GM15510 (cell line): Measurements from ENCODE around the gene SH3D21.

Source experiments
- POLR2A ChIP-seq: IDR thresholded peaks from 3 replicates; pipeline ENCODE4 v1.6.1; 2011; ENCODE audit warnings: borderline replicate concordance; ENCODE audit not compliant: insufficient read length; ENCODE audit errors: extremely low read depth

Gene SH3D21

DNA sequence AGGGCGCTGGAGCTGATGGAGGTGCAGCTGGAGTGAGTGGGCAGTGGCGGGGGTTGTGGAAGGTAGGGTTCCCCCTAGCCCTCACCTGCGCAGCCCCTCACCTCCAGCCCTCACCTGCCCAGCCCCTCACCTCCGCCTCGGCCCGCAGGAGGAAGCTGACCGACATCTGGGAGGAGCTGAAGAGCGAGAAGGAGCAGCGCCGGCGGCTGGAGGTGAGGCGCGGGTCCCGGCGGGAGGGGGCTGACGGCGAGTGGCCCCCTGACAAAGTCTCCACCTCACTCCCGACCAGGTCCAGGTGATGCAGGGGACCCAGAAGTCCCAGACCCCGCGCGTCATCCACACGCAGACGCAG lies 14.6 kb downstream of the SH3D21 start:
- no peak for TF ChIP-seq POLR2A

DNA sequence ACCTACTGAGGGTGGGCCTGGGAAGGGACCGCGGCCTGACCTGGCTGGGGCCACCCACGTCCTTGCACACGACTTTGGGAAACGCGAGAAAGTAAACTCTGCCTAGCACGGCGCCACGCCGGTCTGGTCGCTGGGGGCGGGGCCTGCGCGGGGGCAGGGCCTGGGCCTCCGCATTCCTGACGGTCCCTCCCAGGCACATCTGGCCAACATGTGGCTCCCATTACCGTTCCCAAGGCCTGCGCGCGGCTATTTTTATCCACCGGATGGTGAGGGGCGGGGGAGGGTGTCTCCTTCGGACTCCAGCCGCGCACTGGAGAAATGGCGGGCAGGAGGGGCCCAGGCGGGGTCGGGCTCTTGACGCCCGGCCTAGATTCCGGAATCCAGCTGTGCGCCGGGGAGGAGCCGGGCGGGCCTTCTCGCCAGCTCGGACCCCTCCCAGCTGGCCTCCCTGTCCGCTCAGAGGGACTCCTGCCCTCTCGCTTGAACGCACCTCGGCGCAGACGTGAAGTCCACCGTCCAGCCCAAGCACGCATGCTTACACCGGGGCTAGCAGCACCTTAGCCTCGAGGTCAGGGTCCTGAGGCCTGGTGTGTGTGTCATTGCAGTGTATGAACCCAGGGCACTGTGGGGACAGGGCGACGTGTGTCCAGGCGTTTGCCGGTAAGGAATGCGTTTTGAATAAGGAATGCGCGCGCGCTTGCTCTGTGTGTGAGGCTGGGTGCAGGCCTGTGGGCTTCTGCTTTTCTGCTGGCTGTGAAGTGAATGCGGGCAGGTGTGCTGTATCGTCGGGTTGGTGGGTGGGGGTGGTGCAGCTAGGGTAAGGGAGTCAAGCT lies 15.2 kb downstream of the SH3D21 start:
- TF ChIP-seq POLR2A = peak; percentile 36

DNA sequence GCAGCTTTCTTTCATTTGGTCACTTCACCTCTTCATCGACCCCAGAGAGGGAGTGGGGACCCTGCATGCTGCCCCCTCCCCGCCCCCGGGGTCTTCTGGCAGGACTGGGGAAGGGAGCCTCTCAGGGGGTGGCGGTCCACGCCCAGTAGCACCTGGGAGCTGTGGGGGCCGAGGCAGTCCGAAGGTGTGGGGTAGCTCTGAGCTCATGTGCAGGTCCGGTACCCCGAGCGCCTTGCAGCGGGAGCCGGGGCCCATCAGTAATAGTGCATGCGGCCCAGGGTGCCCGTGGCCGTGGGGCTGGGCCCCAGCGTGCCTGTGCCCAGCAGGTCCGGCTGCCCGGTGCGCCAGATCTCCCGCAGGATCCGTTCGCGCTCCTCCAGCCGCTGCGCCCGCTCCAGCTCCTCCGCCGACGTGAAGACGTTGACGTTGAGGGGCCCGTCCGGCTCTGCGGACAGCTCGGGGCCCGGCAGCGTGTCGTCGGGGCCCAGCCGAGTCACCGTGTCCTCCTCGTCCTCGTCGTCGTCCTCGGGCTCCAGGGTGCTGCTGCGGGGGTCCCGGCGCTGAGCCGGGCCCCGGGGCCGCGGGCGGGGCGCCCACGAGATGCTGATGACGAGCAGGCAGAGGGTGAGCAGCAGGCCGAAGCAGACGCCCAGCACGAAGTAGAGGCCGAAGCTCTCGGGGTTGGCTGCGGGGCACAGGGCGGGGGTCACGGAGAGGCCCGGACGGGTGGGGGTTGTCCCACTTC lies 16.0 kb downstream of the SH3D21 start:
- no peak for TF ChIP-seq POLR2A

DNA sequence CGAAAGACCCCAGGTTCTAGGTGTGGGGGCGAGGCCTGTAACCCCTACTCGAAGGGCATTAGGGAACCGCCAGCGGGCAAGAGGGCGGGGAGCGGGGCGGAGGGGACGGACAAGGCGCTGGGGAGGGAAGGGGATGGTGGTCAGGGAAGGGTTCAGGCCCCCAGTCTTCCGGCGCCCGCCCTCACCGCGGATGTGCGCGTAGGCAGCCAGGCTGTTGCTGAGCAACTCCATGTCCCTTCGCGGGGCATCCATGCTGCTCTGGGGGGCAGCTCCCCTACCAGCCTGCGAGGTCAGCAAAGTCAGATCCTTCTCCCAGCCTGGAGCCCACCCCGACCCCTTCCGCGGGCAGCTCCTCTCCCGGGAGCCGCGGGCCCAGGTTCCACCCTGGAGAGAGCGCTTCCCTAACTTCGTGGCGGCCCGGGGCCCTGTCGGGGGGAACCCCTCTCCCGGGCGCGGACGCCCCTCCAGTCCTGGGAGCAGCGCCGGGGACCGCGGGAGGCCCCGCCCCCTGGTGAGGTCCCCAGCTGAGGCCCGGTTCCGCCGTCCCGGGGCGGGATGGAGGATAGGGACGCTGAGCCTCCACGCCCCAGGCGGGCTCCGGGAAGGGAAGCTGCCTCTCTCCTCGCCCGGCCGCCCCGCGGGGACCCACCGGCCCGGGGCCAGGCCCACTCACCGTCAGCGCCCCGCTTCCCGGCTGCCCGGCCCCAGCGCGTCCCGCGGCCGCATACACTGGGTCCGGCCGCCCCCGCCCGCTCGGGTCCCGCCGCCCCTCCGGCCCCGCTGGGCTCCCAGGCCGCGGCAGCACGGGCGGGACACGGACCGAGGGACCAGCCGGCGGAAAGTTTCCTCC lies 16.8 kb downstream of the SH3D21 start:
- TF ChIP-seq POLR2A = peak; percentile 10

DNA sequence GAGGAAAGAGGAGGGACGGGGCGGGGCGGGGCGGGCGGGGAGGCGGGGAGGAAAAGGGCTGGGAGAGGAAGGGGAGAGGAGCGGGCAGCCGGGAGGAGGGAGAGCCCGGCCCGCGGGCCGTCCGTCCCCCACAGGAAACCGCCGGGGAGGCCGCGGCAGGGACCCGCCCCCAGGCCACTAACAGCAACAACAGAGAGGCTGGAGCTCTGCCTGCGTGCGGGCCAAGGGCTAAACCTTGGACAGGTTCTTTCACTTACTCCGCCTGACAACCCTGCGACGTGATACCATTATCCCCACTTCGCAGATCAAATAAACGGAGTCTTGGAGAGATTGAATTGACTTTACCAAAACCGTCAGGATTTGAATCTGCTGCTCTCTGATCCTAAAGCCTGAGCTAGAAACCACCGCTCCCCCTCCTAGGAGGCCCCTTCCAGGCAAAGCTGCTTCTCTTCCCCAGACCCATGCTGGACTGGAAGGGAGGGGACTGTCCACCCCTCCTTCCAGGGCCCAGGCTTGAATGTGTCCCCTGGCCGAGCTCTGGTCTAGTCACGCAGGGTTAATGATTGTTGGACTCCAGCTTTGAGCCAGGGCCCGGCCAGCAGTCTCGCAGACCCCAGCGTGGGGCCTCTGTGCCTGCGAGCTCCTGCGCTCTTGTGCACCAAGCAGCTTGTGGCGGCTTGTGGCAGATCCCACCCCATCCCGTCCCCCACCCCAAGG lies 17.6 kb downstream of the SH3D21 start, which contains the start of gene EVA1B:
Gene EVA1B, minus strand, starts transcription at position 10 of the 717 bp plus-strand sequence. CDS start 608 bp downstream, outside the sequence.
- TF ChIP-seq POLR2A = peak; percentile 8

DNA sequence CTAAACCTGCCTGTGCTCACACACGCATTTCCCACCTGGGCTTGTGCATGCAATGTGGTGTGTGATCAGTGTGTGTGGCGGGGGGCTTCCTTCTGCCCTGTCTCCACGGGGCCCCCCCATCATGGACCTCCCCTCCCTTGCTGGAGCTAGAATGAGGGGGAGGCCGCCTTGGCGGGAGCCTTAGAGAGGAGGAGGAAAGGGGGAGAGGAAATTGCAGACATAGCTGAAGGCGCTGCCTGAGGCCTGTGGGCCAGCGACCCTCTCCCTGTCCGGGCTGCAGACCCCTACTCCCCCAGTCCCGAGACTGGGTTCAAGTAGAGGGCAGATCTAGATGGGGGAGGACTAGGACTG lies 18.2 kb downstream of the SH3D21 start:
- no peak for TF ChIP-seq POLR2A

DNA sequence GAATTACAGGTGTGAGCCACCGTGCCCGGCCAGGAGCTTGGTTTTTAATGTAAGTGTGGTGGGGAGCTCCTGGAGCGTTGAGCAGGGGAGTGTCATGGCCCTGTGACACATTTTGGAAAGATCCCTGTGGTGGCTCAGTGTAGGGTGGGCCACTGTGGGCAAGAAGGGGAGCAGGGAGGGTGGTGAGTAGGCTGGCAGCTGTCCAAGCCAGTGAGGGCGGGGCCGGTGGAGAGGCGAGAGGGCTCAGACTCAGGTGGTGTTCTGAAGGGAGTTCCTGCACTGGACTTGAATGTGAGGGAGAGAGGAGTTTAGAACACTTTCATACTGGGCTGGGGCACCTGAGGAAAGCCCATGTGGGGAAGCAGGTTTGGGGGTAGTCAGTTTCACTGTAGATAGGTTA lies 20.3 kb downstream of the SH3D21 start:
- no peak for TF ChIP-seq POLR2A

DNA sequence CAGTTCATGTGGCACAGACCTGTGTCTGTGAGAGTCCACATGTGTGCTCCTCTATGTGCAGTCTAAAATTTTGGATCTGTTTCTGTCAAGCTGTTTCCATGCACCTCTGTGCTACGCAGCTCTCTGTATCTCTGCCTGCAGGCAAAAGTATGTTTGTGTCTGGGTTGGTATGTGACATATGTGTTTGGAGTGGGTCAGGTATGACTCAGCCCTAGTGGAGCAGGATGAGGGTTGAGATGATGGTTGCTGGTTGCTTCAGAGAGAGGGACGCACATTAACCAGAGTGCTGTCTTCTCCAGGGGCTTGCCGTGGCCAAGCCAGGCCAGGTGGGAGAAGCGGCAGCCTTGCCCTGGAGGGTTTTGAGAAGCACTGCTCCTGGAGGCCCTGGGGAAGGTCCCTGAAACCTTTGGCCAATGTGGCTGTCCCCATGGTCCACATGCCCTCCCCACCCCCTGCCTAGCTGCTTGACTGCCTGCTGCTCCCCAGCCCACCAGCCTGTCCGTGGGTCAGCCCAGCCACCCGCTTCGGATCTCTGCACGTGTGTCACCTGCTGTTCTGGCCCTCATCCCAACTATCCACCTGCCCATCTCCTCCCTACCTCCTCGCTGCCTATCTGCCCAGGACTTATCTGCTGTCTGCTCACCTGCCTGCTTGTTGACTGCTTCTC lies 21.4 kb downstream of the SH3D21 start:
- no peak for TF ChIP-seq POLR2A

DNA sequence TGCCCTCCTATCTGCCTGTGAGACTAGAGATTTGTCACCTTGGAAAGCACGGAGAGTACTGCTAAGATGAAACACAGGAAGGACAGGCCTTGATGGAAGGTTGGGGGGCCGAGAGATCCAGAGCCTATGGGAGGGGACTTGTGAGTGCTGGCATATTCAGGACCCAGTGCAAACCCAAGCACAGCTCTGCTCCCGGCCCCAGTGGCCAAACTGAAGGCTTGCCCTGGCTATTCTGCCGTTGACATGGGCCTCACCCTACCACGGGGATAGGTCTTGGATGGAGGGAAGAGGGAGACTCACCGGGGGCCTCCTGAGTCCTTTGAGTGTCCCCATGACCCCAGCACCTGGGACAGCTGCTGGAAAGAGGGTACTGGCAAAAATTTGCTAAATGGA lies 21.9 kb downstream of the SH3D21 start:
- no peak for TF ChIP-seq POLR2A

DNA sequence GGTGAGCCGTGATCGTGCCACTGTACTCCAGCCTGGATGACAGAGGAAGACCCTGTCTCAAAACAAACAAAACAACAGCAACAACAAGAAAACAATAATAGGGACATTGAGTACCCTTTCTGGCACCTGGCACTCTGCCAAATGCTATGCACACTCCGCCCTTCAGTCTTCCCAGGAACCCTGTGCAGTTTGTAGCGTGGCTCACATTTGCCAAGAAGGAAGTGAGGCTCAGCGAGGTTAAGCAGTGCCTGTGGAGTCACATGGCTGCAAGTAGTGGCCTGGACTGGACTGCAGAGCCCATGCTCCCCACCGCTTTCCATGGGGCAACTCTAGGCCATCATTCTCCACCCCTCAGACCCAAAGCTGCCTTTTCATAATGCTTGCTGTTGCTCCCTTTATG lies 22.5 kb downstream of the SH3D21 start:
- no peak for TF ChIP-seq POLR2A

DNA sequence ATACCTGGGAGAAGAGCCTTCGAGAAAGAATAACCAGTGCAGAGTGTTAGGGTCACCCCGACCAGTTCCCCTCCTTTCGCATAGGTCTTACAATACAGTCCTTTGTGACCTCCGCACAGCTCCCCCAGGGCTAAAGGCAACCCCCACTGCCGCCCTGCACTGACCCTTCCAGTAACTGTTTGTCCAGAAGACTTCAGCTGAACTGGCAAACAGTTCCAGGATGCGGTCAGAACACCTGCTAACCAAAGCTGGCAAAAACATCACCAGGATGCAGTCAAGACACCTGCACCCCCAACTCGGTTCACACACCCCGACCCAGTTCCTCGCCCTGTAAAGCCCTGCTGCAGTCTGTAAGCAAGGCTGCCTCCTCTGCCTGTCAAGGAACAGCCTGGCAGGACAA lies 23.6 kb downstream of the SH3D21 start:
- TF ChIP-seq POLR2A = no peak

DNA sequence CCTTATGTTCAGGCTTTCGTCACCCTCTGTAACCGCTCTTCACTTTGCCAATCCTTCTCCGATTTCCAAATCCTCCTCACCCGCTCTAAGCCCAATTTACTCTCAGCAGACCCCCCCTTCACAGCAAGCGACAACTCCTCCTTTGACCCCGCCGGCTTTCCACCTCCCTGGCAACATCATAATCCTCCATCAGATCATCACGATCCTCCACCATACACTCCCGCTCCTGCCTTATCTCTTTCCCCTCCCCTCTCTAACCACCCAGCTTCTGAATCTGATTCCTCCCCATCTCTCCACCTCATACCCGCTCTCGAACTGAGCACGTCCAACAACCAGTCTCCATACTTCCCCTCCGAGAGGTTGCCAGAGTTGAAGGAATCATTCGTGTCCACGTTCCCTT lies 24.8 kb downstream of the SH3D21 start:
- no peak for TF ChIP-seq POLR2A

DNA sequence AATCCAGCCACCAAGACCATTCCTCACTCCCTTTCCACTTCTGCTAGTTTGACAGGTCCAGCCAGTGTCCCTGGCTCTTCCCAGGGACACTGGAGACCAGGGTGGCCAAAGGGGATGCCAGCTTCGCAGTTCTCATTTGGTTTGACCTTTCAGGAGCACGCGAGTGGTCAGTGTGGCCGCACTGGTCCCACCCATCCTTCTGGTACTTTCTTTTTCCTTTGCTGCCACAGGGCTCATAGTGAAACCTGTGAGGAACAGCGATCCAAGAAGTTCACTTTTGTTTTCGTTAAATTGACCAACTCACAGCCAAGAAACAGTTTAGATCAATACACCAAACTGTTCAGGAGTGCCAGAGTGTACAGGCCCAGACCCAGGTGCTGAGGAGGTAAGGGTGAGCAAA lies 31.7 kb downstream of the SH3D21 start:
- no peak for TF ChIP-seq POLR2A

DNA sequence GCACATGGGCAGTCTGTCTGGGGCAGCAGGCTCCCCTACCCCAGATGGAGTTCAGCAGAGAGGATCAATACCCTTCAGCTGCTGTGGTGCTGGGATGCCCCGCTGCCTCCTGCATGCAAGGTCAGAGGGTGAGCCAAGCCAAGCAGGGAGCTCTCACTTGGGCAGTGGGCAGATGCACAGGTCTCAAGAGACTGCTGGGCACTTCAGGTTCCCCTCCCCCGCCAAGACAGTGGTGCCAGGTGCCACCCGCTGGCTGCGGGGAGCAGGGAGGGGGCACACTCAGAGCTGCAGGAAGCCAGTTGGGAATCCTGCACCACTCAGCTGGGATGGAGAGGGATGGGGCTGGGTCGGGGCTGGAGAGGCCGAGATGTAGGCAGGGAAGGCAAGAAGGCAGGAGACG lies 33.0 kb downstream of the SH3D21 start:
- TF ChIP-seq POLR2A = no peak
